TTC549 (cell line): ENCODE data around the gene USF3.

ENCODE experiments used
- FAIRE-seq: peaks from 2 replicates; lab custom pipeline; 2012; peaks lifted over from hg19 to GRCh38; lab: Jason Lieb, UNC

Gene USF3

DNA sequence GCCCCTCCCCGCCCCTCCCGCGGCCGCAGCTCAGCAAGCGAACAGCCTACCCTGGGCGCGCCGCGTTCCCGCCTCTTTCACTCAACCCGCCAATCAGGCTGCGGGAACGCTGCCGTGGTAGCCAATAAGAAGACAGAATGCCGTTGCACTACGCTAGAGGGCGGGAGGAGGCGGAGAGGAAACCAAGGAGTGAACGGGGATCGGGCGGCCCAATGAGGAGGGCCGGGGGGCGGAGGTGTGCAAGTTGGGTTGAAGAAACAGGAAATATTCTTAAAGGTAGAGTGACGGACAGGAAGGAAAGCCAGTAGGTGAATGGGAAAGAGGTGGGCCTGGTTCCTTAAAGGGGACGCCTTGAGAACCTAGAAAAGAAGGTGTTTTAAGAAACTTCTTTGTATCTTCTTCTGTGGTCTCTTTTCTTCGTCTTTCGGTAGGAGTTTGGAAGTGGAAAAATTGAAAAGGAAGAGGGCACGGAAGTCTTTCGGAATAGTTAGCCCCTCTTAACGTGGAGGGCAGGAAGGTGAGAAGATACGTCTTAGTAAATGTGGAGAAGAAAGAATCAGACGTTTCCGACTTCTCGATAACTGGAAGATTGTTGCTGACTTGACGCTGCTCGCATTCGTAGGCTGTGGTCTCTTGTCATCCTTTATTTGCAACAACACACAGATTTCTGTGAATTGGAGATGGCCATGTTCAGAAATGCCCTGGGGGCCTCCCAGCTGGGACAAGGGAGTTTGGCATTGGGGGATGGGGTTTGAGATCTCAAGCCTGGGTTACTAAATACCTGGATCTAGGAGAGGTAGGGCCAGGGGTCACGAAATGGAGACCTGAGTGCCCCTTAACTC is 437 bp upstream of the USF3 start:
- peak; percentile 97 for FAIRE-seq

DNA sequence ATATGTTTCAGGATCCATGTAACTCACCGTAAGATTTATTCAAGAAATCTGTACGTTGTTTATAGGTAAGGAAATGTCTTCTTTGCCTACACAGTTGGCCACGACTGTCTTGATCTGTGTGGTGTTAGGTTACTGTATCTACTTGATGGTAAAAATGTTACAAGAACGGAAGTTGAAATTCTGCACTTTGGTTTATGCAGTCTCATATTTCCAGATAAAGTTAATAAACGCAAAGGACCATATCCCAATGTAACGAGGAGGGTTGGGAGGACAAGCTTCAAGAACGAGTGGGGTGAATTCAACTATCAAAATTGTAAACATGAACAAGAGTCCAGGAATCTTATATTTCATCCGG is 1.0 kb downstream of the USF3 start:
- FAIRE-seq: no peak

DNA sequence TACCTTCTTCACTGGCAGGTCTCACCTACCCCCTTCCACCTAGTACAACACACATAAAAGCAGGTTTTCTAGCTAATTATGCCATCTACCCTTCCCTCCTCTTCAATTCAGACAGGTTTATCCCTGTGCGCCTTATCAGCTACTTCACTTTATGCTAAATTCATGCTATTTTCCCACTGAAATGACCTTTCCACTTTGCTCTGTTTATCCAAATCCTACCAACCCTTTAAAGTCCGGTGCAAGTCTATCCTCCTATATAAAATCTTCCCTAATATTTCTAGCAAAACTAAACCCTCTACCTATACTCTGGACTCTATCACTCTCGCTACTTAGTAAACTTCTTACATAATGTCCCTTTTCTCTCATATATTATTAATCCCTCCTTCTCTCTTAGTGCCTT is 6.0 kb downstream of the USF3 start:
- no peak for FAIRE-seq

DNA sequence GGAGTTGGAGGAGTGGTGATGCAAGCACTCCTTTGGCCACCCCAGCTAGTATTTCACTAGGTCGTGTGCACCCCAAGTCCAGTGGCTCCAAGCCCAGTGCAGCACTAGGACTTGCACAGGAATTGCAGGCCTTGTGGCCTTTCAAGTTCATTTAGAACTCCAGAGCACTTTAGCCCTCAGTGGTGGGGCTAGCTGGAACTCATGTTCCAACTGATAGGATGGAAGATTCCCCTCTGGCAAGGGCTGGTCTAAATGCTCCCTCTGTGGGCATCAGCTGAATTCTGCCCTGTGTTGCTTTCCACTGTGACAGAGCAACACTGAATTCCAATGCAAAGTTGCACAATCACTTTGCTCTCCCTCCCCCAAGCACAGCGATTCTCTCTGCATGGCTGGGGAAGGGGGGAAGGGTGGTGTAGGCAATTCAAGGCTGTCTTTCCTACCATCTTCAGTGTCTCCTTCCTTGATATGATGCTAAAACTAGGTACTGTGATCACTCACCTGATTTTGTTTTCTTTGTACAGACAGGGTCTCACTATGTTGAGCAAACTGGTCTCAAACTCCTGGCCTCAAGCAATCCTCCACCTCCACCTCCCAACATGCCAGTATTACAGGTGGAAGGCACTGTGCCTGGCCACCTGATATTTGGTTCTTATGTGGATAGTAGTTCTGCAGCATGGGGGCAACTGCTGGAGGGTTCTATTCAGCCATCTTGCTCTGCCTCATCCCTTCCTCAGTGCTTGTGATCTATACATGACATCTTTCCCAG is 10.3 kb downstream of the USF3 start:
- no peak for FAIRE-seq

DNA sequence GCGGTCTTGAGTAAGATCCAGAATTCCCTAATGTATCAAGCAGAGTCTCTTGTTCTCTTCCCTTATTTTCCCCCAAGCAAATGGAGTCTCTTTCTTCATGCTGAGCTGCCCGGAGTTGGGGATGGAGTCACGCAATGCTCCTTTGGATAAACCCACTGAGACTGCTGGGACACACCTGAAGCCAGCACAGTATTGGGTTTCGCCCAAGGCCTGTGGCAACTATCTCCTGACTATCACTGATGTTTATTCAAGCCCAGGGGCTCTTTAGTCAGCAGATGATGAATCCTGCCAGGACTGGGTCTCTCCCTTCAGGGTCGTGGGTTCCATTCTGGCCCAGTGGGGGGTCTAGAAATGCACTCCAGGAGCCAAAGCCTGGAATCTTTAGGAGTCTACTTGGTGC is 11.3 kb downstream of the USF3 start:
- no peak for FAIRE-seq

DNA sequence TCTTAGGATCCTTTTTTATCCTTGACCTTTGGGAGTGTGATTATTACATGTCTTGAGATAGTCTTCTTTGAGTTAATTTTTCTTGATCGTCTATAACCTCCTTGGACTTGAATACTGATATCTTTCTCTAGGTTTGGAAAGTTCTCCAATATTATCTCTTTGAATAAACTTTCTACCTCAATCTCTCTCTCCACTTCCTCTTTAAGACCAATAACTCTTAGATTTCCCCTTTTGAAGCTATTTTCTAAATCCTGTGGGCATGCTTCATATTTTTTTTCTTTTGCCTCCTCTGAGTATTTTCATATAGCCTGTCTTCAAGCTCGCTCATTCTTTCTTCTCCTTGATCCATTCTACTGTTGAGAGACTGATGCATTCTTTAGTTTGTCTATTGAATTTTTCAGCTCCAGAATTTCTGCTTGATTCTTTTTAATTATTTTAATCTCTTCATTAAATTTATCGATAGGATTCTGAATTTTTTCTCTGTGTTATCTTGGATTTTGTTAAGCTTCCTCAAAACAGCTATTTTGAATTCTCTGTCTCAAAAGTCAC is 12.1 kb downstream of the USF3 start:
- FAIRE-seq: no peak

DNA sequence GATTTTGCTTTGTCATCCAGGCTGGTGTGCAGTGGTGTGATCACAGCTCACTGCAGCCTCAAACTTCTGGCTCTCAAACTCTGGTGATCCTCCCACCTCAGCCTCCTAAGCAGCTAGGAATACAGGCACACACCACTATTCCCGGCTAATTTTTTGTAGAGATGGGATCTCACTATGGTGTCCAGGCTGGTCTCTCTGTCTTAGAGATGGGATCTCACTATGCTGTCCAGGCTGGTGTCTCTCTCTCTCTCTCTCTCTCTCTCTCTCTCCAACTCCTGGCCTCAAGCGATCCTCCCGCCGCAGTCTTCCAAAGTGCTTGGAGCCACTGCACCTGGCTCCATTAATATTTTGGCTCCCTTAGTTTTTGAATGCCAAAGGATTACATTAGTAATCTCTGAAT is 17.7 kb downstream of the USF3 start:
- FAIRE-seq: no peak

DNA sequence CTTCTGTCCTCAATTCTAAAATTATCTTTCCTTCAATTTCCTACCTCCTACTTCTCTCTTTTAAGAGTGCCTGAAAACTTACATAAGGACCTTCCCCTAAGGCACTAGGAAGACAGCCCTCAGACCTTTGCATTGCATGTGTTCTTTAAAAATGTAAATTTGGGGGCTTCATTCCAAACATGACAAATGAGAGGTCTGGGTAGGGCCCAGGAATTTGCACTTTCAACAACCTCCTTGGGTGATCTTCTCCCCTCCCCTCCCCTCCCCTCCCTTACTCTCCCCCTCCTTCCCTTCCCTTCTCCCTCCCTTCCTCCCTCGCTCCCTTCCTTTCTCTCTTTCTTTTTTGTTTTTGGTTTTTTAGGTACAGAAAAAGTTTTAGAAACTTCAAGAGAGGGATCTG is 18.7 kb downstream of the USF3 start:
- no peak for FAIRE-seq

DNA sequence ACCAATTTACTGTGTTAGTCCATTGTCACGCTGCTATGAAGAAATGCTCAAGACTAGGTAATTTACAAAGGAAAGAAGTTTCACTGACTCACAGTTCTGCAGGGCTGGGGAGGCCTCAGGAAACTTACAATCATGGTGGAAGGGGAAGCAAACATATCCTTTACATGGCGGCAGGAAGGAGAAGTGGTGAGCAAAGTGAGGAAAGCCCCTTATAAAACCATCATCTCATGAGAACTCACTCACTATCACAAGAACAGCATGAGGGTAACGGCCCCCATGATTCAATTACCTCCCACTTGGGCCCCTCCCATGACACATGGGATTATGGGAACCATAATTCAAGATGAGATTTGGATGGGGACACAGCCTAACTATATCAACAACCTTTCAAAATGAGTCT is 20.2 kb downstream of the USF3 start:
- no peak for FAIRE-seq

DNA sequence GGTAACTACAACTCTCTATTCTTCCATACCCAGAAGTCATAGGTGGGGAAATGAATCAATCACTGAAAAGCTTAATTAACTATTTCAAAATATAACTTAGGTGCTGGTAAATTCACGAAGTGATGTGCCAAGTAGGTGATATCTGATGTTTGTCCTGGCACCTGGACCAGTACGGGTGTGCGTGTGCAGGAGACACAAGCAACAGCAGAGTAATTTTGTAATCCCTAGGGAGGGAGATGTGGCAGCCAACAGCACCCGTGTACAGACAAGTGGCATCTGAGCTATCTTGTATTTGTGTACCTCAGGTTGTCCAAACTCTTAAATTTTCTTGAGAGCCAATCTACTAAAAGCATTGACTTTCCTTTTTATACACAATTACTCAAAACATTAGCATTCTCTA is 22.8 kb downstream of the USF3 start:
- FAIRE-seq: no peak

DNA sequence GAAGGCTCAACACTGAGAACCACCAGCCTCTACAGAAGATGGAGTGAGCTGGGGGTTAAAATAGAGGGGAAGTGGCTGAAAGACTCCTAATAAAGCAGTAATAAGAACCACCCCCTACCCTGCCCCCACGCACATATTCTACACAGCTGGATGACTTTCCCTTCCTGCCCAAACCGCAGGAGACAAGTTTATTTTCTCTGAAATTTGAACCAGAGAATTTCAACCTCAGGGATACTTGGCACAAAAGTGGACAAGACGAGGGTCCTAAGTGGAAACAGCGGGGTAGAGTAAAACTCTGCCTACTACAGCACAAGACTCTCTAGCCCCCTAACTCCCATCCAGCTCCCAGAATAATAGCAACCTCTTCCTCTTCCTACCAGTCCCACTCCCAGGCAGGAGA is 28.4 kb downstream of the USF3 start:
- FAIRE-seq: no peak

DNA sequence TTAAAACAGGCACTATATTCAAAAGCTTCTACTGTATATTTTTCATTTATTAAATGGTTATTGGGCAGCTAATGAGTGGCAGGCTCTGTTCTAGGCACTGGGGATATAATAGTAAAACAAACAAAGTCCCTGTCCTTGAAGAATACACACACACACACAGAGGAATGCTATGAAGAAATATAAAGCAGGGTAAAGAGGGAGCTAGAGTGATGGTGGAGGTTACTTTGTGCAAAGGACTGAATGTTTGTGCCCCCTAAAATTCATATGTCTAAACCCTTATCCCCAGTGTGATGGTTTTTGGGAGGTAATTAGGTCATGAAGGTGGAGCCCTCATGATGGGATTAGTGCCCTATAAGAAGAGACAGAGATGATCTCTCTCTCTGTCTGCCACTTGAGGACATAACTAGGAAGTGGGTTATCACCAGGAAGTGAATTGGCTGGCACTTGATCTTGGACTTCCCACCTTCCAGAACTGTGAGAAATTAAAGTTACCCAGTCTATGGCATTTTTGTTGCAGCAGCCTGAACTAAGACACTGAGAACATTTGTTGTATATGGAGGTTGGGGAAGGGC is 31.8 kb downstream of the USF3 start:
- no peak for FAIRE-seq

DNA sequence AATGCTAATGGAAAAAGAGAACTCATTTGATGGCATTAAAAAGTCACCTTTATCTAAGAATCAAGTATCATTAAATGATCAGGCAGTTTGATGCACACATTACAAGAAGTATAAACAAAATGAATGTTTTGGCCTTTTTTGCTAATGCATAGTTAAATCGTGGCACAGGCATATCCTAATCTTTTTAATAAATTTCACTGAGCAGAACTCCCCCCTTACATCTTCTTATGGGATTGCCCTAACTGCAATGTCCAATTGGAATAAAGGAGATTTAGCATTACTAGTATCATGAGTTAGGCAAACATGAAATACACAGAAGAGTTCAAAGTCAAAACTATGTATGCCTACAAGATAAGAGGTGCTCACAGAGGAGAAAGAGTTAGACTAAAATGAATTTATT is 32.7 kb downstream of the USF3 start:
- no peak for FAIRE-seq

DNA sequence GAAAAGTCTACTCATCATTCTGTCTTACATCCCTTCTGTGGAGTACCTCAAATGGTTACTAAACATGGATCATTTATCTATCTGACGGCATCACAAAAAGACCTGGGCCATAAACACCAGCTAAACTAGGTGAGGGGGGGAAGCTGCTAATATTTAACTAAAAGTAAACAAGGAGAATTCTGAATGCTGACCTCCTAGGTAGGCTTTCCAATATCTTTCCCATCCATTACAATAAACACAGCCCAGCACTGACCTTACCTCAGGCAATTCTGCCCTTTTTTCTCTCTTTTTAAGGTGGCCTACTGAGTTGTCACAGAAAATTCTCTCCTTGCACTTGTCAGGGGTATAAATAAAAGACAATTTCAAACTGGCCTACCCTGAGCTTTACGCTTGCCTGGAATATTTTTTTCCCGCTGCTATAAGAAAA is 33.1 kb downstream of the USF3 start:
- no peak for FAIRE-seq

DNA sequence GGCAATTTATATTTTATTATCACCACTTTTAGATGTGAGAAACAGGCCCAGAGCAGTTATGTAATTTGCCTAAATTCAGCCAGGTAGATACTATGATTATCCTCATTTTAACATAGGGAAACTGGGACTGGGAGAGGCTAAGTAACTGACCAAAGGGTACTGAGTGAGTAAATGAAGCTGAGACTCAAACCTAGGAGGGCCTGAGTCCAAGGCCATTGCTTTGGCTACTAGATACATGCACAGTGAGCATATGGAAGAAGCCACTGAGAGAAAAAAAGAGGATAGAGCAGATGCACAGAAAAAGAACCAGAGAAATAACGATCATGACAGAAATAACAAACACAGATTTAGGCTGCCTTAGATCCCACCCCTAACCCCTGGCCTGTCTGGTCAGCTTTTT is 33.6 kb downstream of the USF3 start:
- FAIRE-seq: no peak

DNA sequence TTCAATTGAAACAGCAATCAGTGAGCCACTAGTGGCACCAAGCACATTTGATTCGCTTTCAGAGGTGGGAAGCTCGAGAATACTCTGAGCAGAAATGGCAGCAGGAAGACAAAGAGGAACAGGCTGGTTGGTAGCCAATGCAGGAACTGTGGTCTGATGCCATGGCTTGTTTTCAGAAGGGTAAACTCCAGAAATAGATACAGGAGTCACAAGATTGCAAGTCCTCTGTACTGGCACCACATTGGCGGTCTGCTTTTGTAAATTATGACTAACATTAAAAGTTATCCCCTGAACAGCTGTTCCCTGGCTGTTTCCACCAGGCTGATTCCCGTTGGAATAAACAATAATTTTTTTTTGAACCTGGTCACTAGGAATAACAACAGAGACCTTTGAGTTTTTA is 35.5 kb downstream of the USF3 start:
- no peak for FAIRE-seq

DNA sequence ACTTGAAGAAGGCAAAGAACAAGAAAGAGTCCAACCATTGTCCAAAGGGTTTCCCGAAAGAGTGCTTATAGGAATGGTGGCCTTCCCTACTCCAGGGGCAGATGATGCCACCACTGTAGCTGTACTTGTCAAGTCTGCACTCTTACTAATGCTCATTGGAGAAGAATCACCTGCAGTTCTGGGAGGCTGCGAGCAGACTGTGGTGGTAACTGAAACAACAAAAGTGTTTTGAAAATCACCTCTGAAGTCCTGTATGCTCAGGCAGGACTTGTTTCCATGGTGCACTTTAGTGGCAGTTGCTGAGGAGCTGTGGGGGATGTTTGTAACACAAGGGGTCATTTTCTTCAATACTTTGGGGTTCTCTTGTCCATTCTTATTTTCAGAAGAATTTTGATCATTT is 36.0 kb downstream of the USF3 start:
- no peak for FAIRE-seq

DNA sequence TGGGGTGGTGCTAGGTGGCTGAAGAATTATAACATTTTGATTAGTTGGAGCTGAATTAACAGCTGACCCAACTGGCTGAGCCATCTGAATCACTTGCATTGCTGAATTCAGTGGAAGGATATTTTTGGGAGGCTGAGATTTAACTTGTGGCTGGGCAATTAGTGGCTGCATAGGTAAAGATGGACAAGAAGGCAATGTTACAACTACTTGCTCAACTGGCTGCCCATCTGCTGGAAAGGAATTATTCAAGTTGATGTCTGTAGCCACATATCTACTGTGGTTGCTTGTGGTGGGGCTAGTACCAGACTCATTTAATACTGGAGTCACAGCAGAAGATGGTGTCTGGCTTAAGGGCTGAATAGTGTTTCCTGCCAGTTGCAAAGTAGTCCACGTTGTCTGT is 36.4 kb downstream of the USF3 start:
- FAIRE-seq: no peak

DNA sequence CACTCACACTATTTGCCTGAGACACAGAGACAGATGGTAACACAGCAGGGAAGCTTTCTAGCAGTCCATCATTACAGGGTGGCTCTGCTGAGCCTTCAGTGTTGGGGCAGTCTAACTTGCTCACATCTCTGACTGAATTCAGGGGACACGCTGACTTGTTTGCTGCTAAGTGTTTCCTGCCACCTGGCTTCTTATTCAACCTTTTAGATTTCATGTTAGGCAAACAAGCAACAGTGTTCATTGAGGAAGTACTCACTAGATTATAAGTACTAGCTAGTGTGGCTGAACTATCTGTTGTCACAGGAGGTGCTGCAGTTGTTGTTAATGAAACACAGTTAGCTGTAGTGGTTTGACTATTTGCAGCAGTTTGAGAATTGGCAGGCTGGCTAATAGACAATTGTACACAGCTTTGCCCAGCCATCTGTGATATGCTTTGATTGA is 37.3 kb downstream of the USF3 start:
- no peak for FAIRE-seq

DNA sequence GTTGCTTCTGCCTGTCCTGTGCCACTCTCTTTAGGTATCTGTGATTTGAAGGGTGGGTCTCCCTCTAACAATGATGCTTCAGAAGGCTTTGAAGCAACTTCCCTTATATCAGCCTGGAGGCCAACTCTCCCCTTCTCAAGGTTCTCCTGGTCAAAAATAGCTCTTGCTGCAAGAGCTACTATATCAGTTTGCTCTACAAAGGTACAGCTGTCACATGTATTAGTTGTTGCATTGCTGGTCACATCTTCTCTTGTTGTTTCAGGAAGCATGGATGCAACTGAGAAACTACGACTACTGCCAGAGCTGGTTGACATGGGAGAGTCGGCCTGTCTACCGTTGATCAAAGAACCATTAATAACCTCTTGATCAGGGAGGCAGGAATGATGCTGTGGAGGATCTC is 38.3 kb downstream of the USF3 start:
- FAIRE-seq: no peak

DNA sequence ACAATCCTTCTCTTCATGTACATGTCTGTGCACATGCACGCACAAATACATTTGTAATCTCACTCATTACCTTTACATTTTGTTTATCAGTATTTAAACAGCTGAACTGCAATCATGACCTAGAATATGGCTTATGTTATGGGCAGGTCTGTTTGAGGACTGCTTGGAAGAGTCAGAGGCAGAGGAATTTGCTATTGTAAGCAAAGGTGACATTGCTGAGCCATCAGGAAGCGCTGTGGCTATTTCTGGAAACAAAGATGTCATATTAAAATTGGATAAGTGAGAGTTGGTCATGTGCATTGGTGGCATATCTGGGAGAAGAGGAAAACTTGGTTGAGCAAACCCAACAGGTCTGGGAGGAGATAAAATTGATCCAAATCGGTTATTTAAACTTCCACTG is 41.6 kb downstream of the USF3 start:
- no peak for FAIRE-seq

DNA sequence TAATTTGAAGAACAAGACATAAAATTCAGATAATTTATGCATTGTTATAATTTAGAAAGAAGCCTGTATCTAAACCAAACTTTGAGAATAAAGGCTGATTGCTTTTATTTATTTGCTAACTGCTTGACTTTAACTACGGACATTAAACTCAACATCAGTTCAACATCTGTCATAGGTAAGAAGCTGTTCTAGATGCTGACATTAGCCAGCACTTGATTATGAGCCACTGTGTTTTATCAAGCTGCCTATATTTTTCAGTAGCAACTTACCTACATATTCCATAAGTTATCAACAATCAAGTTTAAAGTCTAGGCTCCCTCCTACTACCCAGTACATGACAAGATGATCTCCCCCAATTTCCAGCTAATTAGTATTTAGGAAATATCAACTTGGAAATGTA is 42.1 kb downstream of the USF3 start:
- no peak for FAIRE-seq

DNA sequence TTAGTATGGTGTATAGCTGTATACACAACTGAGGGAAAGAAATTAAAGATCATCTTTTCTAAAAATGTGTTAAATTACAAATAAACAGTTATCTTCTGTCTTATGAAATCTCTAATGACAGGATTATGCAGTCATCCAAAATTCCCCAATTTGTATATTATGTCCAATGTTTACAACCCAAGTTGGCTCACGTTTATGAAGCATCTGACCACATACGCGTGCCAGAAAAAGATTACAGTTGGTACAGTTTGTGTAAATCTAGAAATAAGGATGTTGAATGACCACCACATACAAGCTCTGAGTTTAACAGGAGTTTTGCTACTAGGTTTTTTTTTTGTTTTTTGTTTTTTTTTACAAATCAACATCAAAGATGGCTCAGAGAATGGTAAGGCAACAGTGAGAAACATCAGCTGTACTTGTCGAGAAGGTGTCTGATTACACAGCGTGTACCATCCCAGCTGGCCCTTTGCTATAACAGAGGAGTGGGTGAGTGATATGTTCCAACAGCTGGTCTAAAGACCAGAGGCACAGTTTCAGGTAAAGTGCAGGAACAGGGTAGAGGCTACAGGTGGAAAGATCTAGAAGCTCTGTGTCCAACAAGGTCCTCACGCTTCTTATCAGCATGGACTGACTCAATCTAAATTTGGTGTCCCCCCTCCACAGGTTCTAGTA is 47.1 kb downstream of the USF3 start:
- FAIRE-seq: no peak
